WTC11 (cell line): Measurements from ENCODE around the gene CRYGC. TPM values are rescaled to one million over a fixed set of nuclear protein-coding genes. Genes with fewer than 3 reads are reported as not detected.

Experiments used
- ATAC-seq: fragments of 200-7000 bp; cut with Tn5 transposase; 2 replicates; pipeline ENCODE4 v1.10.0; 2021; ENCODE audit warnings: mild to moderate bottlenecking, moderate library complexity
- CTCF ChIA-PET: fragments of 300-600 bp; sonication (Branson Sonifier 250); formaldehyde crosslinking; loops from one replicate; lab custom pipeline; 2021; ENCODE audit warnings: antibody characterized with exemption; lab: Charles Lee
- POLR2A ChIA-PET: fragments of 350-600 bp; sonication (Branson Sonifier 250); formaldehyde crosslinking; loops from one replicate; lab custom pipeline; 2021; ENCODE audit warnings: antibody characterized with exemption; lab: Charles Lee
- DNase-seq: peaks from one replicate; pipeline ENCODE4 v3.0.0; 2021; ENCODE audit warnings: low spot score
- H3K27ac Mint-ChIP-seq: 2 replicates; pipeline ENCODE4 v1.8.0; 2021; ENCODE audit warnings: mixed read lengths
- H3K27me3 Mint-ChIP-seq: 2 replicates; pipeline ENCODE4 v1.8.0; 2021; ENCODE audit warnings: low read depth, mild to moderate bottlenecking, moderate library complexity, mixed read lengths
- H3K36me3 Mint-ChIP-seq: 2 replicates; pipeline ENCODE4 v1.8.0; 2021; ENCODE audit warnings: mixed read lengths
- H3K4me1 Mint-ChIP-seq: 2 replicates; pipeline ENCODE4 v1.8.0; 2022; ENCODE audit warnings: mixed read lengths
- H3K4me3 Mint-ChIP-seq: 2 replicates; pipeline ENCODE4 v1.8.0; 2021; ENCODE audit warnings: mild to moderate bottlenecking, moderate library complexity, mixed read lengths
- H3K9me3 Mint-ChIP-seq: 2 replicates; pipeline ENCODE4 v1.8.0; 2021; ENCODE audit warnings: mixed read lengths
- ESRRA ChIP-seq: sonication (generic); formaldehyde crosslinking; IDR thresholded peaks from 2 replicates; pipeline ENCODE4 v1.8.1; 2022; ENCODE audit warnings: mild to moderate bottlenecking, missing genetic modification reagents, borderline replicate concordance
- FOXJ3 ChIP-seq: sonication (generic); formaldehyde crosslinking; IDR thresholded peaks from 2 replicates; pipeline ENCODE4 v1.9.0; 2021; ENCODE audit warnings: missing genetic modification reagents, mild to moderate bottlenecking, borderline replicate concordance
- JAZF1 ChIP-seq: fragments of 250-450 bp; sonication (Bioruptor Pico); IDR thresholded peaks from 2 replicates; pipeline ENCODE4 v1.9.0; 2021; ENCODE audit warnings: moderate library complexity, mild to moderate bottlenecking, inconsistent platforms
- SMAD3 ChIP-seq: sonication (generic); formaldehyde crosslinking; IDR thresholded peaks from 2 replicates; pipeline ENCODE4 v1.8.0; 2022; ENCODE audit warnings: missing genetic modification reagents, mild to moderate bottlenecking, borderline replicate concordance
- SP1 ChIP-seq: sonication (generic); formaldehyde crosslinking; conservative IDR thresholded peaks from 2 replicates; pipeline ENCODE4 v1.8.1; 2022; ENCODE audit warnings: missing genetic modification reagents
- TCF7 ChIP-seq: sonication (generic); formaldehyde crosslinking; IDR thresholded peaks from 2 replicates; pipeline ENCODE4 v1.8.0; 2022; ENCODE audit warnings: mild to moderate bottlenecking, low read depth, missing genetic modification reagents, moderate library complexity
- ZNF416 ChIP-seq: fragments of 250-450 bp; sonication (Bioruptor Pico); IDR thresholded peaks from 2 replicates; pipeline ENCODE4 v1.9.0; 2021; ENCODE audit warnings: mild to moderate bottlenecking, inconsistent platforms
- ZNF671 ChIP-seq: fragments of 250-450 bp; sonication (Bioruptor Pico); IDR thresholded peaks from 2 replicates; pipeline ENCODE4 v1.8.0; 2021; ENCODE audit warnings: mild to moderate bottlenecking
- total RNA-seq: library from RNA; stranded (reverse); gene quantifications from 3 replicates; pipeline ENCODE4 v1.2.3, GENCODE V29; 2021
- TF ChIP-seq, protein P1 (sequence below): fragments of 250-450 bp; sonication (Bioruptor Pico); conservative IDR thresholded peaks from 2 replicates; pipeline ENCODE4 v1.9.0; 2021; ENCODE audit warnings: mild to moderate bottlenecking
- TF ChIP-seq, protein P2 (sequence below): fragments of 250-450 bp; sonication (Bioruptor Pico); IDR thresholded peaks from 2 replicates; pipeline ENCODE4 v1.9.0; 2021; ENCODE audit warnings: mild to moderate bottlenecking
- TF ChIP-seq, protein P3 (sequence below): sonication (generic); formaldehyde crosslinking; IDR thresholded peaks from 2 replicates; pipeline ENCODE4 v1.8.0; 2023; ENCODE audit warnings: missing genetic modification reagents, mild to moderate bottlenecking, borderline replicate concordance
- TF ChIP-seq, protein P4 (sequence below): fragments of 200-600 bp; IDR thresholded peaks from 2 replicates; pipeline ENCODE4 v1.8.0; 2022; ENCODE audit warnings: antibody characterized with exemption
- TF ChIP-seq, protein P5 (sequence below): sonication (generic); formaldehyde crosslinking; IDR thresholded peaks from 2 replicates; pipeline ENCODE4 v1.8.1; 2023; ENCODE audit warnings: mild to moderate bottlenecking, missing genetic modification reagents, borderline replicate concordance
- TF ChIP-seq, protein P6 (sequence below): sonication (generic); formaldehyde crosslinking; IDR thresholded peaks from 2 replicates; pipeline ENCODE4 v1.8.1; 2022; ENCODE audit warnings: mild to moderate bottlenecking, moderate library complexity, missing genetic modification reagents

CRYGC gene
- total RNA-seq, 1 experiment from 2014 or later: not detected

DNA sequence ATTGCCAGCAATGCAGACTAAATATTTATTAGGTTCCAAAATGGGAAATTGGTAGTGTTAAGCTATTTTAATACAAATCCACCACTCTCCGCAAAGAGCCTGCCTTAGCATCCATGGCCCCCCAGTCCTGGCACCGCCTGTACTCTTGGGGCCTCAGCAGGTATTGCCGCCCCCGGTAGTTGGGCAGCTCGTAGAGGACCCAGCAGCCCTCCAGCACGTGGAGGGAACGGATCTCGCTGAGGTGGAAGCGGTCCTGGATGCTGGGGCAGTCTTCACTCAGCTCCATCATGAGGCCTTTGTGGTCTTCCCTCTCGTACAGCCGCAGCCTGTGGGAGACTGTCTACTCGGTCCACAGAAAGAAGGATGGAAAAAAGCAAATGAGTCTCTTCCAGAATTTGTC, 1.5 kb downstream of the CRYGC start (continued):
- TF ChIP-seq, protein P1, sequence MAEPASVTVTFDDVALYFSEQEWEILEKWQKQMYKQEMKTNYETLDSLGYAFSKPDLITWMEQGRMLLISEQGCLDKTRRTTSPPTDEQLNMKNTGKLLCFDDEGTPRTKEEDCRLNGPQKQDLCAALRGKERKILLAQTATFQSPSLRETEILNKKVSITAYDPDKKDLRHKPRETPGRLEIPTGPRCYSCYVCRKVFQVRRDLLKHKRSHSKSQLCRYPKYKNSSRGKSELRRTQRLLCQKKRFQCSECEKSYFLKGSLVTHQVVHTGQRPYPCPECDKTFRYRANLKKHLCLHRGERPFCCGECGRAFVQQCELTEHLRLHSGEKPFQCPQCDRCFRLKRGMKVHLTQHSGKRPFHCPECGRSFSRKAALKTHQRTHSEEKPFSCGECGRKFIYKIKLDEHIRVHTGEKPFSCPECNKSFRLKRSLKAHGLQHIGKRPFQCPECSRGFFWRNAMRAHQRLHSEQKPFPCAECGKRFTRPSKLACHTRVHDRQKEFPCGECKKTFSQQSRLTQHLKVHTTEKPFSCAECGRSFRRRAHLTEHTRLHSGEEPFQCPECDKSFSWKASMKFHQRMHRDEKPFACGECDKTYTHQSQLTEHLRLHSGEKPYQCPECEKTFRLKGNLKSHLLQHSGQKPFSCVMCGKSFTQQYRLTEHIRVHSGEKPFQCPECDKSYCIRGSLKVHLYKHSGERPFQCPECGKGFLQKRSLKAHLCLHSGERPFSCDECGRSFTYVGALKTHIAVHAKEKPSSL (CRISPR knock-in tag): no peak
- TF ChIP-seq ZNF416: no peak
- TF ChIP-seq FOXJ3 (CRISPR knock-in tag): no peak
- TF ChIP-seq ZNF671 (CRISPR knock-in tag): no peak
- TF ChIP-seq, protein P2, sequence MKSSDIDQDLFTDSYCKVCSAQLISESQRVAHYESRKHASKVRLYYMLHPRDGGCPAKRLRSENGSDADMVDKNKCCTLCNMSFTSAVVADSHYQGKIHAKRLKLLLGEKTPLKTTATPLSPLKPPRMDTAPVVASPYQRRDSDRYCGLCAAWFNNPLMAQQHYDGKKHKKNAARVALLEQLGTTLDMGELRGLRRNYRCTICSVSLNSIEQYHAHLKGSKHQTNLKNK (CRISPR knock-in tag): no peak
- TF ChIP-seq TCF7 (CRISPR knock-in tag): no peak
- TF ChIP-seq, protein P3, sequence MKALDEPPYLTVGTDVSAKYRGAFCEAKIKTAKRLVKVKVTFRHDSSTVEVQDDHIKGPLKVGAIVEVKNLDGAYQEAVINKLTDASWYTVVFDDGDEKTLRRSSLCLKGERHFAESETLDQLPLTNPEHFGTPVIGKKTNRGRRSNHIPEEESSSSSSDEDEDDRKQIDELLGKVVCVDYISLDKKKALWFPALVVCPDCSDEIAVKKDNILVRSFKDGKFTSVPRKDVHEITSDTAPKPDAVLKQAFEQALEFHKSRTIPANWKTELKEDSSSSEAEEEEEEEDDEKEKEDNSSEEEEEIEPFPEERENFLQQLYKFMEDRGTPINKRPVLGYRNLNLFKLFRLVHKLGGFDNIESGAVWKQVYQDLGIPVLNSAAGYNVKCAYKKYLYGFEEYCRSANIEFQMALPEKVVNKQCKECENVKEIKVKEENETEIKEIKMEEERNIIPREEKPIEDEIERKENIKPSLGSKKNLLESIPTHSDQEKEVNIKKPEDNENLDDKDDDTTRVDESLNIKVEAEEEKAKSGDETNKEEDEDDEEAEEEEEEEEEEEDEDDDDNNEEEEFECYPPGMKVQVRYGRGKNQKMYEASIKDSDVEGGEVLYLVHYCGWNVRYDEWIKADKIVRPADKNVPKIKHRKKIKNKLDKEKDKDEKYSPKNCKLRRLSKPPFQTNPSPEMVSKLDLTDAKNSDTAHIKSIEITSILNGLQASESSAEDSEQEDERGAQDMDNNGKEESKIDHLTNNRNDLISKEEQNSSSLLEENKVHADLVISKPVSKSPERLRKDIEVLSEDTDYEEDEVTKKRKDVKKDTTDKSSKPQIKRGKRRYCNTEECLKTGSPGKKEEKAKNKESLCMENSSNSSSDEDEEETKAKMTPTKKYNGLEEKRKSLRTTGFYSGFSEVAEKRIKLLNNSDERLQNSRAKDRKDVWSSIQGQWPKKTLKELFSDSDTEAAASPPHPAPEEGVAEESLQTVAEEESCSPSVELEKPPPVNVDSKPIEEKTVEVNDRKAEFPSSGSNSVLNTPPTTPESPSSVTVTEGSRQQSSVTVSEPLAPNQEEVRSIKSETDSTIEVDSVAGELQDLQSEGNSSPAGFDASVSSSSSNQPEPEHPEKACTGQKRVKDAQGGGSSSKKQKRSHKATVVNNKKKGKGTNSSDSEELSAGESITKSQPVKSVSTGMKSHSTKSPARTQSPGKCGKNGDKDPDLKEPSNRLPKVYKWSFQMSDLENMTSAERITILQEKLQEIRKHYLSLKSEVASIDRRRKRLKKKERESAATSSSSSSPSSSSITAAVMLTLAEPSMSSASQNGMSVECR (CRISPR knock-in tag): no peak
- no peak for TF ChIP-seq SMAD3 (CRISPR knock-in tag)

DNA sequence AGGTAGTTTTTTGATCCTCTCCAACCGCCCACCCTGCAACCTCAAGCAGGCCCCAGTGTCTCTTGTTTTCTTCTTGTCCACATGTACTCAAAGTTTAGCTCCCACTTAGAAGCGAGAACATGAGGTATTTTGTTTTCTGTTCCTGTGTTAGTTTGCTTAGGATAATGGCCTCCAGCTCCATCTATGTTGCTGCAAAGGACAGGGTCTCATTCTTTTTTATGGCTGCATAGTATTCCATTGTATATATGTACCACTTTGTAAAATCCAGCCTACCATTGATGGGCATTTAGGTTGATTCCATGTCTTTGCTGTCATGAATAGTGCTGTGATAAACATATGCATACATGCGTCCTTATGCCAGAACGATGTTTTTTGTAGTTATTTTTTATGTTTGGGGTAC, 2.5 kb downstream of the CRYGC start:
- CTCF ChIA-PET: interaction anchor here (1.0 kb wide), 1 partner anchor 128 kb away, joined by 3 read pairs; the partner anchor contains the start of gene IDH1
- Mint-ChIP-seq H3K4me3 (no peak overlapping the region), H3K27me3 (no peaks in the 10 kb centered on the region; the same call in 1 of the 2 replicates), H3K36me3 (no peaks in the 10 kb centered on the region), H3K9me3 (peaks cover 7% of the 10 kb centered on the region), H3K4me1 (peaks cover 17% of the 10 kb centered on the region), H3K27ac (no peak overlapping the region)
- no peak for ATAC-seq
- no peak for DNase-seq
- TF ChIP-seq ESRRA (no peak), SP1 (CRISPR knock-in tag) (no peak), JAZF1 (CRISPR knock-in tag) (no peak)
- TF ChIP-seq, protein P4, sequence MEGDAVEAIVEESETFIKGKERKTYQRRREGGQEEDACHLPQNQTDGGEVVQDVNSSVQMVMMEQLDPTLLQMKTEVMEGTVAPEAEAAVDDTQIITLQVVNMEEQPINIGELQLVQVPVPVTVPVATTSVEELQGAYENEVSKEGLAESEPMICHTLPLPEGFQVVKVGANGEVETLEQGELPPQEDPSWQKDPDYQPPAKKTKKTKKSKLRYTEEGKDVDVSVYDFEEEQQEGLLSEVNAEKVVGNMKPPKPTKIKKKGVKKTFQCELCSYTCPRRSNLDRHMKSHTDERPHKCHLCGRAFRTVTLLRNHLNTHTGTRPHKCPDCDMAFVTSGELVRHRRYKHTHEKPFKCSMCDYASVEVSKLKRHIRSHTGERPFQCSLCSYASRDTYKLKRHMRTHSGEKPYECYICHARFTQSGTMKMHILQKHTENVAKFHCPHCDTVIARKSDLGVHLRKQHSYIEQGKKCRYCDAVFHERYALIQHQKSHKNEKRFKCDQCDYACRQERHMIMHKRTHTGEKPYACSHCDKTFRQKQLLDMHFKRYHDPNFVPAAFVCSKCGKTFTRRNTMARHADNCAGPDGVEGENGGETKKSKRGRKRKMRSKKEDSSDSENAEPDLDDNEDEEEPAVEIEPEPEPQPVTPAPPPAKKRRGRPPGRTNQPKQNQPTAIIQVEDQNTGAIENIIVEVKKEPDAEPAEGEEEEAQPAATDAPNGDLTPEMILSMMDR: no peak
- TF ChIP-seq, protein P5, sequence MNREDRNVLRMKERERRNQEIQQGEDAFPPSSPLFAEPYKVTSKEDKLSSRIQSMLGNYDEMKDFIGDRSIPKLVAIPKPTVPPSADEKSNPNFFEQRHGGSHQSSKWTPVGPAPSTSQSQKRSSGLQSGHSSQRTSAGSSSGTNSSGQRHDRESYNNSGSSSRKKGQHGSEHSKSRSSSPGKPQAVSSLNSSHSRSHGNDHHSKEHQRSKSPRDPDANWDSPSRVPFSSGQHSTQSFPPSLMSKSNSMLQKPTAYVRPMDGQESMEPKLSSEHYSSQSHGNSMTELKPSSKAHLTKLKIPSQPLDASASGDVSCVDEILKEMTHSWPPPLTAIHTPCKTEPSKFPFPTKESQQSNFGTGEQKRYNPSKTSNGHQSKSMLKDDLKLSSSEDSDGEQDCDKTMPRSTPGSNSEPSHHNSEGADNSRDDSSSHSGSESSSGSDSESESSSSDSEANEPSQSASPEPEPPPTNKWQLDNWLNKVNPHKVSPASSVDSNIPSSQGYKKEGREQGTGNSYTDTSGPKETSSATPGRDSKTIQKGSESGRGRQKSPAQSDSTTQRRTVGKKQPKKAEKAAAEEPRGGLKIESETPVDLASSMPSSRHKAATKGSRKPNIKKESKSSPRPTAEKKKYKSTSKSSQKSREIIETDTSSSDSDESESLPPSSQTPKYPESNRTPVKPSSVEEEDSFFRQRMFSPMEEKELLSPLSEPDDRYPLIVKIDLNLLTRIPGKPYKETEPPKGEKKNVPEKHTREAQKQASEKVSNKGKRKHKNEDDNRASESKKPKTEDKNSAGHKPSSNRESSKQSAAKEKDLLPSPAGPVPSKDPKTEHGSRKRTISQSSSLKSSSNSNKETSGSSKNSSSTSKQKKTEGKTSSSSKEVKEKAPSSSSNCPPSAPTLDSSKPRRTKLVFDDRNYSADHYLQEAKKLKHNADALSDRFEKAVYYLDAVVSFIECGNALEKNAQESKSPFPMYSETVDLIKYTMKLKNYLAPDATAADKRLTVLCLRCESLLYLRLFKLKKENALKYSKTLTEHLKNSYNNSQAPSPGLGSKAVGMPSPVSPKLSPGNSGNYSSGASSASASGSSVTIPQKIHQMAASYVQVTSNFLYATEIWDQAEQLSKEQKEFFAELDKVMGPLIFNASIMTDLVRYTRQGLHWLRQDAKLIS: no peak
- TF ChIP-seq, protein P6, sequence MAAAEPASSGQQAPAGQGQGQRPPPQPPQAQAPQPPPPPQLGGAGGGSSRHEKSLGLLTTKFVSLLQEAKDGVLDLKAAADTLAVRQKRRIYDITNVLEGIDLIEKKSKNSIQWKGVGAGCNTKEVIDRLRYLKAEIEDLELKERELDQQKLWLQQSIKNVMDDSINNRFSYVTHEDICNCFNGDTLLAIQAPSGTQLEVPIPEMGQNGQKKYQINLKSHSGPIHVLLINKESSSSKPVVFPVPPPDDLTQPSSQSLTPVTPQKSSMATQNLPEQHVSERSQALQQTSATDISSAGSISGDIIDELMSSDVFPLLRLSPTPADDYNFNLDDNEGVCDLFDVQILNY (CRISPR knock-in tag): no peak
- POLR2A ChIA-PET: no interaction called here
